ENCODE results near the gene RAC2.
"Not testable (repeated sequence)": the region's sequence is repeated elsewhere in the genome, so short reads cannot be mapped to it uniquely, and the experiment has no call there.

Gene RAC2

GRCh38 chr22:37209140-37209845, 34.8 kb downstream of the RAC2 start:
- in situ Hi-C loops (cut with HindIII; ENCODE audit: low sequenced_read_pairs) = no loop called here

DNA sequence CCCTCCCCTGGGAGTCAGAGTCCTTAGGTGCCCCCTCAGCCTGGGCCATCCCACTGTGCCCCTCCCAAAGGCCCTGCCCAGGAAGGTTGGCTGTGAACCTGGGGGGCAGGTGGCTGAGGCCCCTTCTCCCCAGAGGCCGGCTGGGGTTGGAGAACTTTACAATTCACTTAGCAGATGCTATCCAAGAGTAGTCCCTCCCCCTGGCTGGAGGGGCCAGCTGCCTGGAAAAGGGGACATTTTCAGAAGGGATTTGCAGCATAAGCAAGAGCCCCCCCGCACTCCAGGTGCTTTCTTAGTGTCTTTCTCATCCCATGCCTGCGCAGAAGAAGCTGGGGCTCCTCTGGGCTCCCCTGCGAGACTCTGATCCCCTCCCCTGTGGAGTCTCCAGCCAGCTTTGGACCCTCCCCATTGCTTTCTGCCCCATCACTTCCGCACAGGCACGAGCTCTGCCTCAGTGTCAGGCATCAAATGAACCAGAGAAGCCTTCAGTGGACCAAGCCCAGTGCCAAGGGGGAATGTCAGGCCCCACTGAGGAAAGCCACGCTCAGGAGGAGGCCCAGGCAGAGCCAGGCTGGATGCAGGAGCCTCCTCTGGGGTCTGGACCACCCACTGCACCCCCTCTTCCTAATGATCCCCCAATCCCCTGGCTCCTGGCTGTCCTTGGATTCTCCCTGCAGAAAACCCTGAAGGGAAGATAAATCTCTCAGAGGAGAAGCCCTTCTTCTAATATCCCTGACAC, 35.5 kb downstream of the RAC2 start:
- in situ Hi-C loops (cut with HindIII; ENCODE audit: low sequenced_read_pairs) = no loop called here

DNA sequence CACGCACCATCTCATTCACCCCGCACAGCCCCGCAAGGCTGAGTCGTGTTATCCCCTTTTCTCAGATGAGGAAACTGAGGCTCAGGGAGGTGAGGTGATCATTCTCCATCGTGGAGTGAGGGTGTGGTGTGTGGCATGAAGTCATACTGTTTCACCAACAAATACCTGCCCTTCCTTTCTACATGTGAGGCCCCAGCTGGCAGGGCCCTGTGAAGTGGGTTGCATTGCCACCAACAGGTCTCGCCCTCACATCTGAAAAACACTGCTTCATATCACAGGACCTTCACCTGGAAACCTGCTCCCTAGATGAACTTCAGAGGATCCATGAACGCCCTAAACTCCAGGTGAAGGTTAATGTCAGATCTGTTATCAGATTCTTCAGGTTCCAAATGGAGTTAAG, 36.1 kb downstream of the RAC2 start:
- in situ Hi-C loops (cut with HindIII; ENCODE audit: low sequenced_read_pairs) = no loop called here

DNA sequence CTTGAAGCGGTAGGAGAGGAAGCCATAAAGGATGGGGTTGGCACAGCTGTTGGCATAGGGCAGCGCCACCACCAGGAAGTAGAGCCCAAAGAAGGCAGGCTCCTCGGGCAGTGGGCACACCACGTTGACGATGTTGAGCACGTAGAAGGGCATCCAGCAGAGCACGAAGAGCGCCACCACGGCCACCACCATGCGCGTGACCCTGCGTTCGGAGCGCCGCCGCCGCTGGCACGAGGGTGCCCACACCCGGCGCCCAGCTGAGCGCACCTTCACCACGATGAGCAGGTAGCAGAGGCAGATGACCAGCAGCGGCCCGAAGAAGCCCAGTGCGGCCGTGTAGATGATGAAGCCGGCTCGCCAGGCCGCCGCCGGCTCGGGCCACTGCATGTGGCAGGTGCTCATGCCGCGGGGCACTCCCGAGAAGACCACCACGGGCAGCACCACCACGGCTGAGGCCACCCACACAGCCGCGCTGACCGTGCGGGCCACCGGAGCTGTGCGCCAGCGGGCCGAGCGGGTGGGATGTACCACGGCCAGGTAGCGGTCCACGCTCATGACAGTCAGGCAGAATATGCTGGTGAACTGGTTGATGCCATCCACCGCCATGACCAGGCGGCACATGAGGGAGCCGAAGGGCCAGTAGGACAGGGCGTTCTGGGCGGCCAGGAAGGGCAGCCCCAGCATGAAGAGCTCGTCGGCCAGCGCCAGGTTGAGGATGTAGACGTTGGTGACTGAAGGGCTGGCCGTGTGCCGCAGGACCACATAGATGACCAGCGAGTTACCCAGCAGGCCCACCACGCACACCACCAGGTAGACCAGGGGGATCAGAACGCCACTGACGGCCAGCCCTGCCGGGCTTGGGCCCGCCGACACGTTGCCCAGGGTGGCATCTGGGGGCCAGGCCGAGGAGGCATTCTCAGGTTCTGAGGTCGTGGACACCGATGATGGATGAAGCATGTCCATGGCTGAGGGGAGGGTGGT, 36.9 kb downstream of the RAC2 start:
- in situ Hi-C loops (cut with HindIII; ENCODE audit: low sequenced_read_pairs) = no loop called here

DNA sequence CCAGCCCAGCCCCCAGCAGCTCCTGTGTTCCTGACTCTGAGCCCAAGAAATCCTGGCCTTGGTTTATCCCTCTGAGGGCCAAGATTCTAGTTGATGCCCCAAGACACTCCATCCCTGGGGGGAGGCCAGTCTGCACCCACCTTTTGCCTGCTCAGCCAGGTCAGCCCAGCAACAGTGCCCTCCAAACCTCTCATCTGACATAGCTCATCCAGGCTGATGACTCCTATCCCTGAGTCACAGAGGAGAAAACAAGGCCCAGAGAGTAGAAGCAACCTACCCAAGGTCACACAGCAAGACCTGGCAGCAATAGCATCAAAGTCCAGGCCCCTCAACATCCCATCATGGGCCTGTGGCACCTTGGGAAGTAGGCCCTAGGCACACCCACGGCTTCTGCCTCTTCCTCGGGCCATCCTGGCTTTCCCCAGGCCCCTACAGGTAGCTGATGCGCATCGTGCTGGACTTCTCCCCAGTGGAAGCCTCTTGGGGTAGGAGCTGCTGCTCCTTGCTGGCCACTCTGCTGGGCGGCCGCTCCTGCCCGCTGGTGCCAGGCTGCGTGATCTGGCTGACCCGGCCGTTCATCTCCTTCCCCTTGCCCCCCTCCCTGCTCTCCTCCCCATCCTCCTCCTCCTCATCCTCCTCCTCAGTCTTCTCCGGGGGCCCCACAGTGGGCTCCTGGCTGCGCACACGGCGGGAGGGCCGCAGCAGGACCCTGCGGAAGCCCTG, 37.8 kb downstream of the RAC2 start:
- in situ Hi-C loops (cut with HindIII; ENCODE audit: low sequenced_read_pairs) = no loop called here

GRCh38 chr22:37205046-37205445, 39.0 kb downstream of the RAC2 start:
- in situ Hi-C loops (cut with HindIII; ENCODE audit: low sequenced_read_pairs) = no loop called here

DNA sequence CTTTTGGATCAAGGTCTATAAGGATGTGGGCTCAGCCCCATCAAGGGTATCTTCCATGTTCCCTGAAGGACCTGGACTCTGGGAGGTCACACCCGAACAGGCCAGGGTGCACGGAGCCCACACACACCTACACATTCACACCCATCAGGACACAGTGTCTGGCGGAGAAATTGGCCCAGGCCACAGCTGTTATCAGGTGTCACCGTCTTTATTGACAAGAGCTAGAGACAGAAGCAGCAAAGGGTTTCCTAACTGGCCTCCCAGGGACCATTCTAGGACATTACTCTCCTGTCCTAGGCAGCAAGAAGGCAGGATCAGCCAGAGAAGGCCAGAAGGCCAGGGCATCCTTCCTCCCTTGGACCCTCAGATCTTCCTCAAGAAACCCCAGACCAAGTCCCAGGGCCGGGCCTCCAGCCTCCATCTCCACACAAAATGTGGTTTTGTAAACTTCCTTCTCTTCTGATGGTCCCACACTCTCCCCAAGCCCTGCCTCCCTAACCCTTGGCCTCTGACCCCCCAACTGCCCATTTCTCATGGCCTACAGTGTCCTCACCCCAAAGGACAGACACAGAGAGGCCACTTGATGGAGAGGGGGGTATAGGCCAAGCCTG, 39.9 kb downstream of the RAC2 start:
- in situ Hi-C loops (cut with HindIII; ENCODE audit: low sequenced_read_pairs) = no loop called here

- in situ Hi-C loops (cut with HindIII; ENCODE audit: low sequenced_read_pairs) = no loop called here
These were observed 40.6 kb downstream of the RAC2 start for GRCh38 chr22:37203354-37204044.

GRCh38 chr22:37202716-37203115, 41.4 kb downstream of the RAC2 start:
- in situ Hi-C loops (cut with HindIII; ENCODE audit: low sequenced_read_pairs) = no loop called here

GRCh38 chr22:37202001-37202555, 42.0 kb downstream of the RAC2 start:
- in situ Hi-C loops (cut with HindIII; ENCODE audit: low sequenced_read_pairs) = no loop called here

GRCh38 chr22:37201443-37201820, 42.6 kb downstream of the RAC2 start:
- in situ Hi-C loops (cut with HindIII; ENCODE audit: low sequenced_read_pairs) = not testable (repeated sequence)

DNA sequence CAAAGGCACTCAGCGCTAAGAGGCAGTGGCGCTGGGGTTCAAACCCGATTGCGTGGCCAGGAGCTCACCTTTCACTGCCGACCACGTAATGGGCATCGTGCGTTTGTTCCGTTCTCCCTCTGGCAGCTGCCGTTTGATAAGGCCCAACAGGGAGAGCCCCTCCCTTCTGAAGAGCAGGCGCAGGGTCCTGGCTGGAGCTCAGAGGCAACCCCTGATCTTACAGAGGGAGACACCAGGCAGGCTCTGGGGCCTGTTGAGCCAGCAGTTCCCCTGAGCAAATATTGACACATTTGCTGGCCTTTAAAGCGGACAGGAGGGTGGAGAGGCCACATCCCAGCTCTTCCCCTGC, 44.3 kb downstream of the RAC2 start:
- in situ Hi-C loops (cut with HindIII; ENCODE audit: low sequenced_read_pairs) = no loop called here

- in situ Hi-C loops (cut with HindIII; ENCODE audit: low sequenced_read_pairs) = no loop called here
These were observed 44.8 kb downstream of the RAC2 start for GRCh38 chr22:37199103-37199759.

DNA sequence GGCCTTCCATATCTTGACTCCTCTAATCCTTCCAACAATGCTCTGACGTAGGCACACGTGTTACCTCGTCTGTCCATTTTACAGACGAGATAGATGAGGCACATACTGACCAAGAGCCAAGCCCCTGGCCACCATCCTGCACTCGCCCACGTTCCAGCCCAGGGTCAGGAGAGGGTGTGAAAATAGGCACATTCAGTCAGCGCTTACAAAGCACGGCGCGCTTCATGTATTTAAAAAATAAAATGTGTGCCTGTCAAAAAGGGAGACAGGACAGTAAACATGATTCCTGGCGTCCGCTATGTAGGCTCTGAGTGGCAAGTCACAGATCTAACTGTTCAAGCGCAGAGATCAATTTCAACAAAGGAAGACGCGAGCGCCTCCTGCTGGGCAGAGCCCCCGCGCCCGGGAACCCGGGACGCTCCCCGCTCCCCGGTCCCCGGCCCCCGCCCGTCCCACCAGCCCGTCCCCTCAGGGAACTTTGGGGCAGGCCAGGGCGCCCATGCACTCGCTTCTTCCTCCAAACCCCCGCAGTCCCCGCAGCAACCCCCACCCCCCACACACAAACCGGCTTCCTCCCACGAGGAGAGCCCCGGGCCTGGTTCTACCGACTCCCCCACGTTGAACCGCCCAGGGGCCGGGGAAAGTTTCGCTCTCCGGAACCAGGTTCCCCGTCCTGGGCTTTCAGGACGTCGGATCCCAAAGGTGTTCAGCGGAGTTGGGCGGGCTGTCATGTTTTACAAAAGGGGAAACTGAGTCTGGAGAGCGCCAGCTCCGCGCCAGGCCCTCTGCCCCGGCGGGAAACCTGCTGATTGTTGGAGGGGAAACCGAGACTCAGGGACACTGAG, 45.6 kb downstream of the RAC2 start:
- in situ Hi-C loops (cut with HindIII; ENCODE audit: low sequenced_read_pairs) = no loop called here

DNA sequence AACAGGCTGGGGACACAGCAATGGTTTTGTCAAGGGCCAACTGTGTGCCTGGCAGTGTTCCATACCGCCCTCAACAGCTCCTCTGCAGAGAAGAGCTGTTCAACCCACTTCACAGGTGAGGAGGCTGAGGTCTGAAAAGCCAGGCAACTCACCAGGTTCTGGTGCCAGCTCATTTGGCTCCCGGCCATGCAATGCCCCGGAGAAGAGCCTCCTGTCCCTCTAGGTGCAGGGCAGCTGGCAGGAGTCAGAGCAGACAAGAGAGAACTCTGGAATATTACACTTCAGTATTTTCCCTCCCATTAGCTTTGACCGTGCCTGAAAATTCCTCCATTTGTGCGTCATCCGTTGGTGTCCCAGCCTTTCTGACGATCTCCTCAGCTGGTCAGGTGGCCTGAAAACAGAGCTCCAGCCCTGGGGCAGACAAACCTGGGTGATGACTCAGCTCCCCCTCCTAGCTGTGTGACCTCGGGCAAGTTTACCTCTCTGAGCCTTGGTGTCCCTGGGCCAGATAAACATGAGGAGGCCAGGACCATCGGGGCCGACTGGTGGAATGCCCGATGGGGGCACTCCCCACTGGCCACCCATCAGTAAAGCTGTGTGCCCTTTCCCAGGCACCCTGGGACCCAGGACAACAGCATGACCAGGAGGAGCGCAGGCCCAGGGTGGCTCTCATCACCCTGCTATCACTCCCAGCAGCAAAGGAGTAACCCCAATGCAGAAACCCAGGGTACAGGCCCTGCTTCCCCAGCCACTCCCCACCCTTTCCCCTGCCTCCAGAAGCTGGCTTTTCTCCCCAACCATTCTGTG, 46.4 kb downstream of the RAC2 start:
- in situ Hi-C loops (cut with HindIII; ENCODE audit: low sequenced_read_pairs) = no loop called here

DNA sequence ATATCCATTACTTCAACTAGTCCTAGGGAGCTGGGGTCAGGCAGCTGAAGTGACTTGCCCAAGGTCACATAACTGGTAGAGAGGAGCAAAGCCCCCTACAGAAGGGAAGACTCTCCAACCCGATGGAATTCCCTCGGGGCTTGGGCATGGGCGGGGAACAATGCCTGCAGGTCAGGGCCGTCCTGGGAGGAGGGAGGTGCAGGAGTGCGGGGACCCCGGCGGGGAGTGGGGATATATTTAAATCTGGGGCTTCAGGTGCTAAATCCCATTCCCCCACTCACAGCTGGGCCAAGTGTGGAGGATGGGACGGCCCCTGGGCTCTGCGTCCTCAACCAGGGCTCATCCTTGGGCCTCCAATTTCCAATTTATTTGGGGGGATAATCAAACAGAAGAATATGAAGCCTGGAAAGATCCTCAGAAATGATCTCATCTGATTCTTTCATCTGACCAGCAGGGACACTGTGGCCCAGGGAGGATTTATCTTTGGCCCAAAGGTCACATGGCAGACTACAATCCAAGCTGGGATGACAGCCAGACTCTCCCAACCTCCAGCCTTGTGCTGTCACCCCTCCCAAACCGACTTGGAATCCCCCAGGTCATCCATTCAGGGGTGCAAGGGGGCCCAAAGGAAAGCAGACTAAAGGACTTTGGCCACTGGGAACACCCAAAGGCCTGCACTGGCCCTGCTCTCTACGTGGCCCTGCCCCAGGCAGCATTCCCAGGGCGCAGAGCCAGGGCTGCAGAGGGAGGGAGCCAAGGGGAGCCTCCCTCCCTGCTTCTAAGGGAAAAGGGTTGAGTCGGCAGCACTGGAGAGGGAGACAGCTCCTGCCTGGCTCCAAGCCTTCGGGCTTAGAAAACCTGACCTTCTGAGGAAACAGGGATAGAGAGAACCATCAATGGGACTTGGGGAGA, 47.3 kb downstream of the RAC2 start:
- in situ Hi-C loops (cut with HindIII; ENCODE audit: low sequenced_read_pairs) = no loop called here

Data from endothelial cell of hepatic sinusoid (primary cell).